Esophagus squamous epithelium (tissue), 5 donors: ENCODE data around the gene MED26. TPM values are rescaled to one million over a fixed set of nuclear protein-coding genes. Genes with fewer than 3 reads are reported as not detected.
"Not testable (repeated sequence)": the region's sequence is repeated elsewhere in the genome, so short reads cannot be mapped to it uniquely, and the experiment has no call there.

Source experiments
- DNase-seq: peaks from one replicate; lab custom pipeline; 2025; lab: John Stamatoyannopoulos, UW
- H3K27ac ChIP-seq, 4 donors: fragments of 200-600 bp; sonication (generic); one replicate each; pipeline ENCODE4 v1.5.1; 2016 to 2019; ENCODE audit warnings: mild to moderate bottlenecking in 1 of 4
- H3K27me3 ChIP-seq, 4 donors: fragments of 200-600 bp; sonication (generic); 1 replicate in 3 of 4; 2 replicates in 1 of 4; pipeline versions ENCODE4 v1.5.1 to v1.6.0; 2017 to 2021; ENCODE audit warnings: antibody characterized with exemption in 1 of 4
- H3K36me3 ChIP-seq, 3 donors: fragments of 200-600 bp; sonication (generic); one replicate each; pipeline ENCODE4 v1.5.1; 2016 to 2019
- H3K4me1 ChIP-seq, 3 donors: fragments of 200-600 bp; sonication (generic); one replicate each; pipeline ENCODE4 v1.5.1; 2017 to 2019
- H3K4me3 ChIP-seq, 4 donors: fragments of 200-600 bp; sonication (generic); 1 replicate in 3 of 4; 2 replicates in 1 of 4; pipeline ENCODE4 v1.5.1; 2016 to 2019; ENCODE audit warnings: mild to moderate bottlenecking in 2 of 4, moderate library complexity in 1 of 4
- H3K9me3 ChIP-seq, 3 donors: fragments of 200-600 bp; sonication (generic); one replicate each; pipeline ENCODE4 v1.5.1; 2016 to 2019
- CTCF ChIP-seq, 6 experiments: fragments of 450-650 bp in 4 of 6; fragments of 200-600 bp in 2 of 6; sonication (generic) in 2 of 6; IDR thresholded peaks; one replicate each; pipeline ENCODE4 v1.5.1; 2016 to 2019; ENCODE audit warnings: antibody characterized with exemption in 6 of 6, mild to moderate bottlenecking in 4 of 6, moderate library complexity in 4 of 6
- POLR2A ChIP-seq, 4 donors: fragments of 450-650 bp; IDR thresholded peaks; one replicate each; pipeline ENCODE4 v1.6.1; 2017; ENCODE audit warnings: antibody characterized with exemption in 4 of 4, mild to moderate bottlenecking in 4 of 4, moderate library complexity in 3 of 4
- WGBS, 2 donors: methylation state at CpG; one replicate each; pipeline ENCODE4 v1.1.5; 2018; 5-methylcytosine and 5-hydroxymethylcytosine counted together
- intact Hi-C: fragments of 100-400 bp; cut with DNase I; formaldehyde crosslinking; loops from one replicate; pipeline ENCODE4 v1.15.0; 2022
- total RNA-seq, 4 donors: library from RNA; depleted of rRNA; stranded (reverse); fragments of >200 nt; gene quantifications; one replicate each; pipeline ENCODE4 v1.1.0, GENCODE V29; 2016
- donor health status: DM: yes; HTN: yes; CAD: no.

The MED26 gene
- total RNA-seq, 4 donors from 2014 or later = 5.1 to 9.9 (median 8.4) TPM

GRCh38 chr19:16561382-16561781 is 66.6 kb downstream of the MED26 start:
- H3K27ac ChIP-seq = no peak overlapping the region
- H3K36me3 ChIP-seq = peaks cover 11 to 99% (median 36%) of the 10 kb centered on the region in 3 donors
- no peaks in the 10 kb centered on the region for H3K9me3 ChIP-seq
- no peak overlapping the region for H3K4me3 ChIP-seq
- H3K27me3 ChIP-seq = no peaks in the 10 kb centered on the region
- intact Hi-C loops = no loop called here
- no peak for DNase-seq
- TF ChIP-seq POLR2A (IDR thresholded peaks at IDR 0.05) (no peak), CTCF (IDR thresholded peaks at IDR 0.05) (no peak)
- WGBS, 2 donors = 89 to 93% methylated on average over 6 to 8 of the region's 8 CpGs
- no peaks in the 10 kb centered on the region for H3K4me1 ChIP-seq

- no peaks in the 10 kb centered on the region for H3K9me3 ChIP-seq
- no peak for TF ChIP-seq CTCF (IDR thresholded peaks at IDR 0.05)
- TF ChIP-seq POLR2A (IDR thresholded peaks at IDR 0.05) = no peak
- no peak for DNase-seq
- no peaks in the 10 kb centered on the region for H3K27me3 ChIP-seq
- H3K4me3 ChIP-seq = no peak overlapping the region
- no peaks in the 10 kb centered on the region for H3K4me1 ChIP-seq
- WGBS, 2 donors = 85 to 90% methylated on average over 4 to 10 of the region's 10 CpGs
- intact Hi-C loops = no loop called here
- H3K36me3 ChIP-seq = peaks cover 8 to 99% (median 27%) of the 10 kb centered on the region in 3 donors
- no peak overlapping the region for H3K27ac ChIP-seq
Observed at GRCh38 chr19:16559780-16560276, 68.2 kb downstream of the MED26 start.

GRCh38 chr19:16554776-16555175 is 73.2 kb downstream of the MED26 start:
- Histone ChIP-seq H3K27ac (no peak overlapping the region), H3K36me3 (peaks cover 0 to 98% (median 9%) of the 10 kb centered on the region in 3 donors), H3K9me3 (no peaks in the 10 kb centered on the region), H3K4me3 (no peak overlapping the region), H3K4me1 (no peaks in the 10 kb centered on the region), H3K27me3 (no peaks in the 10 kb centered on the region)
- no peak for DNase-seq
- intact Hi-C loops = no loop called here
- 85 to 86% methylated on average over 5 to 6 of the region's 8 CpGs for WGBS, 2 donors
- TF ChIP-seq CTCF (IDR thresholded peaks at IDR 0.05) = no peak
- TF ChIP-seq POLR2A (IDR thresholded peaks at IDR 0.05) = no peak

GRCh38 chr19:16551902-16552301 is 76.1 kb downstream of the MED26 start:
- DNase-seq, H3K9me3 ChIP-seq, H3K4me1 ChIP-seq, intact Hi-C loops, H3K27me3 ChIP-seq, H3K4me3 ChIP-seq, H3K27ac ChIP-seq: not testable (repeated sequence)
- H3K36me3 ChIP-seq = peaks cover 0 to 77% (median 9%) of the 10 kb centered on the region in 3 donors
- whole genome bisulfite sequencing, 2 donors = 88 to 95% methylated on average over 5 to 6 of the region's 6 CpGs

GRCh38 chr19:16548956-16549355 is 79.0 kb downstream of the MED26 start:
- H3K4me1 ChIP-seq = peaks cover 0 to 15% (median 5%) of the 10 kb centered on the region in 3 donors
- intact Hi-C loops = no loop called here
- H3K27me3 ChIP-seq = no peaks in the 10 kb centered on the region
- TF ChIP-seq CTCF (IDR thresholded peaks at IDR 0.05) (no peak), POLR2A (IDR thresholded peaks at IDR 0.05) (no peak)
- no peaks in the 10 kb centered on the region for H3K9me3 ChIP-seq
- H3K27ac ChIP-seq = no peak overlapping the region
- DNase-seq = no peak
- H3K4me3 ChIP-seq = no peak overlapping the region
- WGBS, 2 donors = 72 to 92% methylated on average over 4 of the region's 4 CpGs
- H3K36me3 ChIP-seq = peaks cover 0 to 48% (median 6%) of the 10 kb centered on the region in 3 donors
